NCI-H2029 treated with DMSO at 0.1 percent for 48 hours (cell line): ENCODE measurements around the gene ATP6V0E2.
"Not testable (repeated sequence)": the region's sequence is repeated elsewhere in the genome, so short reads cannot be mapped to it uniquely, and the experiment has no call there.

Experiments used
- DNase-seq: peaks from one replicate; lab custom pipeline; 2025; lab: John Stamatoyannopoulos, UW

Gene ATP6V0E2

DNA sequence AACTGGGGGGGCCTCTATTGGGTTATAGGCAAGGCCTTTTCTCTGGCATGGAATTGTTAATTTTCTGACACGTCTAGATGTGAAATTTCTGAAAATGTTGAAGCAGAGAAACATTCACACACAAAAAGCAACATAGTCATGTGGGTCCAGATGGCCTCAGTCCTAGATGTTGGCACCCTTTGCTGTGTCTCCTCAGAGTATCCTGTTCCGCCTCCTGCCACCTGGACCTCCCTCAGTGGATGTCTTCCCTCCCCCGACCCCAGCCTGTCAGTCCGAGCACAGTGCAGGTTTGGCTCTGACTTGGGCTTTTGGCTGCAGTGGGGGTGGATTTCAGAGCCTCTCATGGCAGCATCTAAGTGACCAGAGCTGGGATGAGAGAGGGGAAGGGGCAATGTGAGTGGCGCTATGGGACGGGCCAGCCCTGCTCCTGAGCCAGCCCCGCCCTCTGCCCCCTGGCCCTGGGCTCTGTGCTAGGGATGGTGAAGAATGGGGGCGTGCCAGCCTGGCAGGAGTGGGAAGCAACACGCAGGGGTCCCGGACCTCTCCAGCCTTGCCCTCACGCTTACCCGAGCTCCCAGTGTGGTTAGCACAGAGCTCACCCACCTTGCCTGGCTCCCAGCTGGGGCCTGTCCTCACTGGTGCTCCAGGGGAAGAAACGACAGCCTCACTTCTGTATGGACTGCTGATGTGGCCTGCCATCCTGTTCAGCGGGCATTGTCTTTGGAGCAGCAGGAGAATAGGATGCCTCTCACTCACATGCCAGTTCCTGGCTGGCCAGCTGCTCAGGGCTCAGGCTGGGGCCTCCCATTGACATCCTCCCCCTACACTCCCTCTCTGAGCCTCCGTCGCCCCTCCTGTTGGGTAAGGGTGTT lies 6.2 kb downstream of the ATP6V0E2 start:
- no peak for DNase-seq

DNA sequence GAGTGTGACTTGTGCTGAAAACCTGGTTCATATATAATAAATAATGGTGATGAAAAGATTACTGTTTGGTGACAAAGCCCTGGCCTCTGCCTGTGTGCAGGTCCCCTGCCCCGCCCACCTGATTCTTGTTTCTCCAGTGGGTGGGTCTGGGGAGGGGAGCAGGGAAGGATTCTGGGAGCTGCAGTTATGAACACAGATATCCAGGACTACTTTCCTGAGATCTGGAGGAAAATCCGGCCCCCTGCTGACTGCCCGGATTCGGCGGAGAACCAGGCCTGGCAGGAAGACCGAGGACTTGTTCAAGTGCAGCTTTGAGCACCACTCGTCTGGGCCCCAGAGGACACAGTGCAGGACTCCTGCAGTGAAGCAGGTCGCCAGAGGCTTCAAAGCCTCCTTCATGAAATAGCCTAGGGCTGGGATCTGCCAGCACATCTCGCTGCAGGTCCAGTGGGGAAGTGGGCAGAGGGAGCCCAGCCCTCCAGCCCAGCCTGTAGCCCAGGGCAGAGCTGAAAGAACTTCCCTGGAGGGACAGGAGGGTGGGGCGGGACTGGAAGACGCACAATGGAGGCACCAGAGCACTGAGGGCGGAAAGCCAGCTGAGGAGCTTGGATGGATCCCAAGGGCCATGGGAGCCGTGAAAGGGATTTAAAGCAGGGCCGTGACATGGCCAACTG lies 7.0 kb downstream of the ATP6V0E2 start:
- DNase-seq = peak; percentile 24

DNA sequence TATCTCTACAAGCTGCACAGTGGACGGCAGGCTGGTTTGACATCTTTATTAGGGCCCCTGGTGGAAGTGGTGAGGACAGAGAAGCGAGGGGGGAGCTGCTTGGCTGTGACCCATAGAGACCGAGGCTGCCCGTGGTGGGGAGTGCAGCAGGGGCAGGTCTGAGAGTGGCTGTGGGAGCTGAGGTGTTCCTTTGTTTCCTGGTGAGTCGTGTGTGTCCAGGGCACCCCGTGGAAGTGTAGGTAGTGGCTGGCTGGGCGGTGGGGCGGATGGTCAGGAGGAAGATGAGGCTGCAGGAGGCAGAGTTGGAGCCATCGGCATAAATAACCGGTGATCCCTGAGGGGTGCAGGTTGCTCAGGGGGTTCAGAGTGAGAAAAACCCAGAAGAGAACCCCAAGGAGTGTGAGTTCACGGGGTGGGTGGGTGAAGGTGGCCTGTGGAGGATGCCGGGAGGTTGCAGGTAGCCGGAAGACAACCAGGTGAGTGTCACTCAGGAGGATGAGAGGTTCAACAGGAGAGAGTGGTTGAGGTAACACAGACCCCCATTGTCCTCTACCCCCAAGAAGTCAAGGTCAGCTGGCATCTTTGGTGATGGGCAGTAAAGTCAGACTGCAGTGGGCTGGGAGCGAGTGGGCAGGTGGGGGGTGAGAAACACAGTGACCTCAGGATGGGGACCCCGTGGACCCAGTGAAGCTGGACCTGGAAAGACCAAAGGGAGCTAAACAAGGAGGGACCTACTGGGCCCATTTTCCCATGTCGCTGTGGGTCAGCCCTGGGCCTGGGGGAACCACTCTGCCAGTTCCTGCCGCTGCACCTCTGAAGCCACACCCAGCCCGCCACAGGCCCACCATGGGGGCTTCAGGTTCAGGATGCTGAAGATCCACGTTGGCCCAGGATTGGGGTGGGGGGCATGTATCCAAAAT lies 7.8 kb downstream of the ATP6V0E2 start:
- DNase-seq = no peak

DNA sequence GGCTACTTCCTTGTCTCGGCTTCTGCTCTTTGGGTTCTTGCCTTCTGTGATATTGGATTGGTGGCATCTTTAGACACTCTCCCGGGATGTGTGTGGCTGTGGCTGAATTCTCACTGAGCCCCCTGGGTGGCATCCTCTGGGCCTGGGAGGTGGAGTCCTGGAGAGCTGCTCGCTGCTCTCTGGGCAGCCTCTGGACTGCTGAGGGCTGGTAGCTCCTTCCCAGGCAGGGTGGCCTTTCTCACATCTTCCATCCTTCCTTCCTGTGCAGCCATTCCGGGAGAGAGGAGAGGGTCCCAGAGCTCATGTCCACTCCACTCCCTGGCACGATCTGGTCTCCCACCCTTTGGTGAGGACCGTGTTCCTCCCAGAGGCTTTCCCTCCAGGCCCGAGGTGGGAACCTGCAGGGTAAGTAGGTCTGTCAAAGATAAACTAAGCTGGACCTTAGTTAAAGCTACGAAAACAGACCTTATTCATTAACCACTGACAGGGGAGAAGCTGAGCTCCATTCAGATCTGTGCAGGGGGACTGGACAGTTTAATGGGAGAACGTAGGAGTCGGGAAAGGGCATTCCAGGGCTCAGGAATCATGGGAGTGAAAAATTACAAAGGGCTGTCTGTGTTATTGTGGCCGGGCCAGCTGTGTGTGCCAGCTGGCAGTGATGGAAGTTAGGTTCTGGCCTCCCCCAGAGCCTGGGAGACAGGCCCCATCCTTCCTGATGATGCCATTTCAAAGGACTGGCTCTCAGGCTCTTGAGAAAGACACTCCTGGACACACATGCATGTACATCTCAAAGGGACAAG lies 8.7 kb downstream of the ATP6V0E2 start:
- no peak for DNase-seq

DNA sequence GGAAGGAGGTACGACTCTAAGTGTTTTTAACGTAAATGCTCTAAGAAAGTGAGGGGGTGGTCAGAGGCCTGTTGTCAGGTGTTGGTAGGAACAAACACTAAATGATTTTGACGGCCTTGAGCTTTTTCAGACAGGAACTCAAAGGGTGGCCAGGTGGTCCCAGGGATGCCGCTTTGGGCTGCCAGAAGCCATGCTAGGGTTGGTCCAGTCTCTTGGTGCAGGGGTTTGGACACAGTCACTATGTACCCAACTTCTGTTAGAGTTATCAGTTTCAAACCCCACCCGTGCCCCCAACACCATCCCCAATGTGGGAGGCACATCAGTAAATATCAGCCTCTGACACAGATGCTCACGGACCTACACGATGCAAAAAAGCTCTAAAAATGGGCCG lies 9.3 kb downstream of the ATP6V0E2 start:
- DNase-seq = no peak

DNA sequence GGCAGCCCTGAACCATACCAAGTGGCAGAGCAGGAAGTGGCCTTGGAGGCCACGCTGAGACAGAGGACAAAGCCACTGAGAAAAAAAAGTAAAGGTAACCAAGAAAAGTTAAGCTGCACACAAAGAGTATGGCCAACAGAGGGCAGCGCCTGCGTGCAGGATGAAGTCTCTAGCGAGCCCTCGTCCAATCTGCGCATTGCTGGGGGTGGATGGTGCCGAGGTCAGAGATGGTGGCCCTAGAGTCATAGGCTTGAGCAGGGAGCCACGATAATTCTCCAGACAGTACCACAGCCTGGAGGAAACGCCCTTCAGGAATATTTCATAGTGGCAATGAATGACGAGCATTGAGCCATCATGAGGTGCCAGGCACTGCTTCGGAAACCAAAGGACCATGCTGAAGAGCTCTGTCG lies 9.7 kb downstream of the ATP6V0E2 start:
- DNase-seq = no peak

DNA sequence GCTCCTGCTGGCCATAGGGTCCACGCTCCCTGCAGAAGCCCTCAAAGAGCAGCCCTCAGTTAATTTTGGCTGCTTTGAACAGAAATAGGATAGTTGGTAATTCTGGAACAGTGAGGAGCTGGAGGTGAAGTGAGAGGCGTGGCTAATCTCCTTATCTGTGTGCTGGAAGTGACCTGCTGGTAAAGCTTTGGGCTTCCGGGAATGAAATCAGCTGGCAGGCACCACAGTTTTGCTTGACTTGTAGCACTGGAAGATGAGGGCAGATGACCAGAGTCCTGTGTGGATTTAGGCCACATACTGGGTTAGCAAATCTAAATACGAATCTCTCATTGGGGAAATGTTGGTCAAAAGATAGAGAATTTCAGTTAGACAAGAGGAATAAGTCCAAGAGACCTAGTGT lies 10.2 kb downstream of the ATP6V0E2 start:
- DNase-seq = no peak

DNA sequence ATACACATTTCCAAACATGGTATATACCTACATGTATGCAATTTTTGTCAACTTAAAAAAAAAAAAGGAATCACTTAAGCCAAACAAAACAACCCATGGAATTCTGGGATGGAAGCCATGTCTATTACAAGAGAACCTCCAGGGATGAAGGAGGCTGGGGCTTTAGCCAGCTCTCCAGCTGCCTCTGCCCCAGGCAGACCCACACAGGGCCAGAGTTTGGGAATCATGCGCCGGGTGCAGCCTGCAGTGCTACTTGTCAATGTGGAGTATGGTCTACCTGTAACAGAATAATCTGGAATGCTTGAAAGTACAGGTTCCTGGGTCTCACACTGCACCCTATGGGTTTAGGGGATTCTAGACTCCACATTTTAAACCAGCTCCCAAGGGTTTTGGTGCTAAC lies 10.8 kb downstream of the ATP6V0E2 start:
- no peak for DNase-seq

DNA sequence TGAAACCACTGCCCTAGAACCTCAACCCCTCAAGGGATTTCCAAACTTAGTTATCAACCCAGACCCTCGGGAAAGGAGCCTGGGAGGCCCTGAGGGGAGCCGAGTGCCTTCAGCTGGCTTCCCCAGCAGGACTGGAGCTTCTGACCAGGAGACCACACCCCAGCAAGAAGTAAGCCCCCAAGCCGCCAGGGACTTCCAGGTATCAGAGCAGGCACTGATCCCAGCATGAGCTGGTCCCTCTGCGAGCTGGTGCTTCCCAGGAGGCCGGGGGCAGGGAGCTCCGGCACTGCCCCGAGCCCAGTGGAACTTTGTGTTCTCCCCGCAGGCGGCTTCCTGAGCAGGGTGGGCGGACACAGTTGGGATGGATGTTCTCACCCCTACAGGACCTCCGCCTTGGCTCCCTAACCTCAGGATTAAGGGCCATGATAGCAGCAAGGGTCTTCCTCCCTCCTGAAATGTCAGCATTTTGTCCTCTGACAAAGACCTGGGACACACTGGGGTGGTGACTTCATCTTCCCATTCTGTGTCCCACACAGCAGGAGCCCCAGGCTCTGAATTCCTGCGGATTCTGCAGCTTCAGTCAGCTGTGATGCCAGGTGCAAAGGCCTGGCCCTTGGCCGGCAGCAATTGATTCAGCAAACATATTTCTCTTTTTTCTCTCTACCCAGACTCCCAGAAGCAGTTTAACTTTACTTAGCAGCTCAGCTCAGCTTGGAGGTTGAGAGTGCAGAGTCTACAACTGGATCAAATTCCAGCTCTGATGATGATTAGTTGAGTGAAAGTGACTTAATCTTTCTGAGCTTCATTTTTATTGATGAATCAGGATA lies 11.6 kb downstream of the ATP6V0E2 start:
- no peak for DNase-seq

DNA sequence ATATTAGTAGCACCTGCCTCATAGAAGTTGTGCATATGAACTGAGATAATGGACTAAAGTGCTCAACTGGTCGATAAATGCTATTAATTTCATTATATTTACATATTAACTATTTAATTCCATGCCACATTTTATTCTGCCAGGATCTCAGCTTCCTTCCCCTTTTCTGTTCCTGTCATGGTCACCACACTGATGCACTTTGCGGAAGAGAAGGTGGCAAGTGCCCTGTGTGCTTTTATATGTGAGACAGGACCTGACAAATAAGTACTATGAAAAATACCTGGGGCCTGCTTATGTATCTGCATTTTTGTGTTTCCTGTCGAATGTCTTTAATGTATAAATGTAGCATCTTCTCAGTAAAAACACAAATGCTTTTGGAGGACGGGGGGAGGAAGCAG lies 12.2 kb downstream of the ATP6V0E2 start:
- no peak for DNase-seq

DNA sequence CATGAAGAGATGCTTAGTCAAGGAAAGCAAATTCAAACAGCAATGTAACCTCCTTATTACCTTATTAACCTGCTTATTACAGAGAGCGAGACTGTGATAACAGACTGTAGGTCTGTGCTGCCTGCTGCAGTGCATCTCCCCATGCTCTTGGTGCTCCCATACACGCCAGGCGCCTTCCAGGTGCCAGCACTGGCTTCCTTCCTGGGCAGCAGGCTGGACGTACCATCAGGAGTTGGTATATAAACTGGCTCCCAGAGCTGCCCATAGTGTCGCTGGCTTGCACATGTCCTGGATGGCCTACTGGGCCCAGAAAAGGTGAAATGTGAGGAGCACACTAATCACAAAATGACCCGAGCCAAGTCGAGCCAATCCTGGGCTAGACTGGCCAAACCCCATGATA lies 13.5 kb downstream of the ATP6V0E2 start:
- no peak for DNase-seq

DNA sequence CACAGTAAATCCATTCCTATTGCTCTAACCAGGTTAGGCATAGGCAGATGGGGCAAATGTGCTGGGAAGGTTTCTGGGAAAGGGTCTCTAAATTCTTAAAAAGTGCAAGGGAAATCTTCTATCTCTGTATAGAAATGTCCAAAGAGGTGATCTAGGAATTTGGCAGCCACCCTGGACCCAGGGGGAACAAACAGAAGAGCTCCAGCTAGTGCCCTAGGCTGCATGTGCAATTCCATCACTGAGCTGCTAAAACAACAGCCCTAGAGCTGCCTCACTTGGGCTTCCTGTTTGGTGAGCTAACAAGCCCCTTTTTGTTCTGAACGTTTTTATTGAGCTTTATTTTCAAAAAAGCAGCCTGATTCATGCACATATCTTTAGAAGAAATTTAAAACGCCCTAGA lies 16.9 kb downstream of the ATP6V0E2 start:
- DNase-seq = not testable (repeated sequence)

DNA sequence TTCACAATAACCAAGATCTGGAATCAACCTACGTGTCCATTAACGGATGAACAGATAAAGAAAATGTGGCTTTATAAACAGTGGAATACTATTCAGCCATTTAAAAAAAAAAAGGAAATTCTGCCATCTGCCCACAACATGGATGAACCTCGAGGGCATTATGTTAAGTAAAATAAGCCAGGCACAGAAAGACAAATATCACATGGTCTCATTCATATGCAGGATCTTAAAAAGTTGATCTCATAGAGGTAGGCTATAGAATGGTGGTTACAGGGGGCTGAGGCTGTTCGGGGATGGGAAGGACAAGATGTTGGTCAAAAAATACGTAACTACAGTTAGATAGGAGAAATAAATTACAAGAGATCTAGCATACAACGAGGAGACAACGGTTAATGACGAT lies 21.2 kb downstream of the ATP6V0E2 start:
- not testable (repeated sequence) for DNase-seq

DNA sequence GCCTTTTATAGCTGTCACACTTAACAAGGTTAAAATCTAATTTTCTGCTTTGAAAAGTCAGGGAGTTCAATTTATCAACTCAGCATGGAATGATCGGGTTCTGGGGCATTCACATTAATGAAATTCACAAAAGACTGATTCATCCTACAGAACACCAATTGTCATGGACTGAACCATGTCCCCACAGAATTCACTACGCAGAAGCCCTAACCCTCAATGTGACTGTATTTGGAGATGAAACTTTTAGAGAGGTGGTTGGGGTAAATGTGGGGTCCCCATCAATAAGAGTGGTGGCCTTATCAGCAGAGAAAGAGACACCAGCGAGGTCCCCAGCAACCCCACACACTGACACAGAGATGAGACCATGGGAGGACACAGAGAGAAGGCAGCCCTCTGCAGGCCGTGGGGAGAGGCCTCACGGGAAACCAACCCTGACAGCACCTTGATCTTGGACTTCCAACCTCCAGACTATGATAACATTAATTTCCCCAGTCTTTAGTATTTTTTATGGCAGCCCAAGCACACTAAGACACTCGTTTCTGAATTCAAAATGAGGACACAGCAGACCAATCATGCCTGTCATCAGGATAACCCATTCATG lies 34.1 kb downstream of the ATP6V0E2 start:
- not testable (repeated sequence) for DNase-seq

DNA sequence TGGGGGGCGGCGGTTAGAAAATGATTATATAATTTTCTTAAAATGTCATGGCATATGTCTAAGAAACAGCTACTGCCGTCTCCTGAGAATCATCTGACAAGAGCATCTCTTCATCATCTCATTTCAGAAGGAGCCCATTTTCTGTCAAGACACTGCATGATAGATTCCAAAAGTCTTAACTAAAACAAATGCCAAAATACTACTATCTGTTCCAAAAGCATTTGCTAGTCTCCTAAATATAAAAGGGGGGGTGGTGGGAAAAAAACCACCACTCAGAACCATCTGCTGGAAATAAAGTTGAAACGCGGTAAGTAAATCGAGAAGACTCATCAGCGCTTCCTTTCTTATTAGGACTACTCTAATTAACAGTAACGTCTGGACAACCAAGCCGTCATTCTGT lies 36.5 kb downstream of the ATP6V0E2 start:
- DNase-seq = not testable (repeated sequence)

DNA sequence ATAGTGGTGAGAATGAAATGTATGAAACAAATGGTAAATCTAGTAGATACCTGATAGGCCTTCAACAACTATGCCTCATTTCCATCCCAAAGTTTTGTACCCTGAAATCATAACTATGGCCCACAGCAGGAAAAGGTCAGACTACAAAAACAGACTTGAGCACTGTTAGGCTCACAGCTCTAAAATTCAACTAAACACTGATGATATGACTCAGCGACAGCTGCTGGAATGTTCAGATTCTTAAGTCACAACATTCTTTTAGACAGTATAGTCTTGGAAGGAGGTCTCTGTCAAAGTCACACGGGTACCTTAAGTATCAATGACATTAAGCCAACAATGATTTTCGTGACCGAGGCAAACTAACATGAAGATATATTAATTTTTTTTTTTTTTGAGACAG lies 38.4 kb downstream of the ATP6V0E2 start:
- not testable (repeated sequence) for DNase-seq

DNA sequence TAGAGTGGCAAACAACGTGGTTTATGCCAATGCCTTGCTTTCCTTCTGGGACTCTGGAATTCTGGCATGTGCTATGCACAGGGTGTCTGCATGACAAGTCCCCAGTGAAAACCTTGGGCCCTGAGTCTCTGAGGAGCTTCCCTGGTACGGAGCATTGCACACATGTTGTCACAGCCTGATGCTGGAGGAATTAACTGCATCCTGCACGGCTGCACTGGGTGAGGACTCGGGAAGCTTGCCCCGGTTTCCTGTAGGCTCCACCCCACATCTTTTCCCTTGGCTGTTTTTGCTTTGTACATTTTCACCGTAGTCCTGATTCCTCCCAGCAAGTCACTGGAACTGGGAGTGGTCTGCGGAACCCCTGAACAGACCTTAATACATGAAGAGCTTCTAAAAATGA lies 52.6 kb downstream of the ATP6V0E2 start:
- DNase-seq = not testable (repeated sequence)
